Osteoblast (primary cell): ENCODE measurements around the gene INSRR. TPM values are rescaled to one million over a fixed set of nuclear protein-coding genes. Genes with fewer than 3 reads are reported as not detected.

Experiments used
- DNase-seq: peaks from one replicate; pipeline ENCODE4 v3.0.0; 2011; ENCODE audit warnings: low spot score, mixed read lengths; ENCODE audit not compliant: insufficient read length; ENCODE audit errors: missing footprints
- H2AFZ ChIP-seq: 2 replicates; pipeline ENCODE4 v1.6.0; 2011; ENCODE audit warnings: mild to moderate bottlenecking, low read length
- H3K27ac ChIP-seq: 2 replicates; pipeline ENCODE4 v1.5.1; 2011; ENCODE audit warnings: mild to moderate bottlenecking, low read depth, low read length, moderate library complexity
- H3K27me3 ChIP-seq: 2 replicates; pipeline ENCODE4 v1.6.0; 2012; ENCODE audit warnings: mild to moderate bottlenecking, control low read depth, inconsistent platforms, low read length, moderate library complexity; ENCODE audit not compliant: insufficient read depth
- H3K36me3 ChIP-seq: 2 replicates; pipeline ENCODE4 v1.5.1; 2011; ENCODE audit warnings: mild to moderate bottlenecking, low read length, control low read depth, moderate library complexity; ENCODE audit not compliant: insufficient read depth
- H3K4me1 ChIP-seq: 2 replicates; pipeline ENCODE4 v1.5.1; 2011; ENCODE audit warnings: mild to moderate bottlenecking, low read length, control low read depth, moderate library complexity; ENCODE audit not compliant: insufficient read depth
- H3K4me2 ChIP-seq: 2 replicates; pipeline ENCODE4 v1.6.0; 2011; ENCODE audit warnings: mild to moderate bottlenecking, low read length; ENCODE audit not compliant: insufficient read depth
- H3K4me3 ChIP-seq: fragments of 200-600 bp; sonication (generic); 3 replicates; pipeline ENCODE4 v1.5.1; 2012; ENCODE audit warnings: mild to moderate bottlenecking, low read length, inconsistent platforms; ENCODE audit not compliant: insufficient read depth
- H3K79me2 ChIP-seq: 2 replicates; pipeline ENCODE4 v1.6.0; 2012; ENCODE audit warnings: mild to moderate bottlenecking, low read length, control low read depth, inconsistent platforms; ENCODE audit not compliant: insufficient read depth
- H3K9me3 ChIP-seq: 2 replicates; pipeline ENCODE4 v1.5.1; 2011; ENCODE audit warnings: low read depth, low read length, control low read depth
- H4K20me1 ChIP-seq: 2 replicates; pipeline ENCODE4 v1.6.0; 2012; ENCODE audit warnings: mild to moderate bottlenecking, low read length, control low read depth; ENCODE audit not compliant: insufficient read depth
- total RNA-seq: library from RNA; depleted of rRNA; stranded (reverse); fragments of >200 nt; gene quantifications from 2 replicates; pipeline ENCODE4 v1.2.3, GENCODE V29; 2012
- TF ChIP-seq, protein P1 (sequence below): IDR thresholded peaks from 2 replicates; pipeline ENCODE4 v1.5.1; 2011; ENCODE audit warnings: mild to moderate bottlenecking, low read depth, low read length, moderate library complexity; ENCODE audit errors: extremely low read depth

INSRR gene
- total RNA-seq, 1 donor: 0.36 TPM

DNA sequence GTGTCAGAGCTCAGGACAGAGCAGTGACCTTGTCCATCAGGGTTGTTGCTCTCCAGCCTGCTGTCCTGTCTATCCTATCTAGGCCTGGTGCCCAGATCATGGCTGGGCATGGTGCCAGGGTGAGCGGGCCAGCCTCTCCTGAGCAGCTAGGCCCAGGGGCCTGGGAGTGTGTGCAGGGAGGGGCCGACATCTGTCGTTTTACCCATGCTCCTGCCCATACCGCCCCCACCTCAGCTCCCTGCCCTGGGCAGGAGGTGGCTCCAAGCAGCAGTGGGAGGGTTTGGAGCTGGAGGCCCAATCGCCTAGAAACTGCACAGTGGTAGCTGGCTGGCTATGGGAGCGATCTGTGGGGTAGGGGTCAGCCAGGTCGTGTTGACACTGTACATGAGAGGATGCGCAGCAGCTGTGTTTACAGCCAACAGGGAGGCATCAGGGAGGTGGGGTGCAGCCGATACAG lies 6.5 kb downstream of the INSRR start:
- TF ChIP-seq, protein P1, sequence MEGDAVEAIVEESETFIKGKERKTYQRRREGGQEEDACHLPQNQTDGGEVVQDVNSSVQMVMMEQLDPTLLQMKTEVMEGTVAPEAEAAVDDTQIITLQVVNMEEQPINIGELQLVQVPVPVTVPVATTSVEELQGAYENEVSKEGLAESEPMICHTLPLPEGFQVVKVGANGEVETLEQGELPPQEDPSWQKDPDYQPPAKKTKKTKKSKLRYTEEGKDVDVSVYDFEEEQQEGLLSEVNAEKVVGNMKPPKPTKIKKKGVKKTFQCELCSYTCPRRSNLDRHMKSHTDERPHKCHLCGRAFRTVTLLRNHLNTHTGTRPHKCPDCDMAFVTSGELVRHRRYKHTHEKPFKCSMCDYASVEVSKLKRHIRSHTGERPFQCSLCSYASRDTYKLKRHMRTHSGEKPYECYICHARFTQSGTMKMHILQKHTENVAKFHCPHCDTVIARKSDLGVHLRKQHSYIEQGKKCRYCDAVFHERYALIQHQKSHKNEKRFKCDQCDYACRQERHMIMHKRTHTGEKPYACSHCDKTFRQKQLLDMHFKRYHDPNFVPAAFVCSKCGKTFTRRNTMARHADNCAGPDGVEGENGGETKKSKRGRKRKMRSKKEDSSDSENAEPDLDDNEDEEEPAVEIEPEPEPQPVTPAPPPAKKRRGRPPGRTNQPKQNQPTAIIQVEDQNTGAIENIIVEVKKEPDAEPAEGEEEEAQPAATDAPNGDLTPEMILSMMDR: no peak

DNA sequence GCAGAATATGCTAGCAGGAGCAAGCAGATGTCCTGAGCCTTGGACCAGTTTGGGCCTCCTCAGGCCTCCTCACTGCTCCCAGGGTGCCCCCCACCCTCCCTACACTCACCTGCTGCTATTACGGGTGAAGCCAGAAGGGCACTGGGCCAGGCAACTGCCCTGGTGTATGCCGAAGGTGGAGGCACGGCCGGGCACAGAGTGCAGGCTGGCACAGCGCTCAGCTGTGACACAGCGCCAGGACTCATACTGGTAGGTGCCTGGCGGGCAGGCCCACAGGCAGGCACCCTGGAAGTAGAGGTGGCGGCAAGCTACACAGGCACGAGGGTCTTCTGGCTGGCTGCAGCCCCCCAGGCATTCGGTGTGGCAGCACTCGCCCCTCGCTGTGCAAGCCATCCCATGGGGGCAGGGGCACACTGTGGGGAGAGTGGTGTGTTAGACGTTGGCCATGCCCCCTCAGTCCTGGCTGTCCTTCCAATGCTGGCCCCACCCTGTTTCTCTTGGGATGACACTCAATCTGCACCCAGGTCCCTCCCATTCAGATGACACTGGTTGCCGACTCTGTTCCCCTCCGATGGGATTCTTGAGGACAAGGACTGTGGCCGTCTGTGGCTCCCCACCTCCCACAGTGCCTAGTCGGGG lies 7.0 kb downstream of the INSRR start:
- TF ChIP-seq, protein P1: no peak
- H3K9me3 ChIP-seq: no peaks in the 10 kb centered on the region
- H3K4me3 ChIP-seq: no peak overlapping the region
- peak; percentile 79 for DNase-seq
- H3K27ac ChIP-seq: no peak overlapping the region
- peaks cover 31% of the 10 kb centered on the region for H3K27me3 ChIP-seq
- no peak overlapping the region for H2AFZ ChIP-seq
- no peak overlapping the region for H3K4me2 ChIP-seq
- no peaks in the 10 kb centered on the region for H4K20me1 ChIP-seq
- H3K79me2 ChIP-seq: no peaks in the 10 kb centered on the region
- H3K4me1 ChIP-seq: no peaks in the 10 kb centered on the region
- no peaks in the 10 kb centered on the region for H3K36me3 ChIP-seq

More for the DNA sequence above, 6.5 kb downstream of the INSRR start:
- peak; percentile 84 for DNase-seq
- Histone ChIP-seq H3K4me3 (no peak overlapping the region), H2AFZ (no peak overlapping the region), H3K79me2 (no peaks in the 10 kb centered on the region), H4K20me1 (no peaks in the 10 kb centered on the region), H3K9me3 (no peaks in the 10 kb centered on the region), H3K27ac (no peak overlapping the region), H3K4me2 (no peak overlapping the region), H3K4me1 (no peaks in the 10 kb centered on the region), H3K27me3 (peaks cover 29% of the 10 kb centered on the region), H3K36me3 (no peaks in the 10 kb centered on the region)

DNA sequence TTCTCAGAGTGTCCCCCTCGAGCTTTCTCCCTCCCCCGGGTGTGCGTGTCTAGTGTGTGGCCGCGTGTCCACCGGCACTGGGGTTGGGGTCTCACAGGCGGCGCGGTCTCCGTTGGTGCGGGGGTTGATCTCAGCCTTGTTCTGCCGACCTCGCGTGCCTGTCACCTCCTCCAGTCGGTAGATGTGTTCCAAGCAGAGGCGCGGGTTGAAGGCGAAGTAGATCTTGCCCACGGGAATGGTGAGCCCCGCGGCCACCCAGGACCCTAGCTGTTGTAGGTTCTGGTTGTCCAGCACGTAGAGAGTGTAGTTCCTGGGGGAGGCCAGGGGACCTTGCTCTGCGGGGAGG lies 9.8 kb downstream of the INSRR start:
- Histone ChIP-seq H3K79me2 (no peaks in the 10 kb centered on the region), H3K27ac (no peak overlapping the region), H3K4me2 (no peak overlapping the region), H3K4me1 (no peaks in the 10 kb centered on the region), H3K9me3 (no peaks in the 10 kb centered on the region), H3K27me3 (peaks cover 45% of the 10 kb centered on the region), H3K4me3 (no peak overlapping the region), H3K36me3 (no peaks in the 10 kb centered on the region), H4K20me1 (no peaks in the 10 kb centered on the region), H2AFZ (no peak overlapping the region)
- TF ChIP-seq, protein P1: no peak
- peak; percentile 54 for DNase-seq

DNA sequence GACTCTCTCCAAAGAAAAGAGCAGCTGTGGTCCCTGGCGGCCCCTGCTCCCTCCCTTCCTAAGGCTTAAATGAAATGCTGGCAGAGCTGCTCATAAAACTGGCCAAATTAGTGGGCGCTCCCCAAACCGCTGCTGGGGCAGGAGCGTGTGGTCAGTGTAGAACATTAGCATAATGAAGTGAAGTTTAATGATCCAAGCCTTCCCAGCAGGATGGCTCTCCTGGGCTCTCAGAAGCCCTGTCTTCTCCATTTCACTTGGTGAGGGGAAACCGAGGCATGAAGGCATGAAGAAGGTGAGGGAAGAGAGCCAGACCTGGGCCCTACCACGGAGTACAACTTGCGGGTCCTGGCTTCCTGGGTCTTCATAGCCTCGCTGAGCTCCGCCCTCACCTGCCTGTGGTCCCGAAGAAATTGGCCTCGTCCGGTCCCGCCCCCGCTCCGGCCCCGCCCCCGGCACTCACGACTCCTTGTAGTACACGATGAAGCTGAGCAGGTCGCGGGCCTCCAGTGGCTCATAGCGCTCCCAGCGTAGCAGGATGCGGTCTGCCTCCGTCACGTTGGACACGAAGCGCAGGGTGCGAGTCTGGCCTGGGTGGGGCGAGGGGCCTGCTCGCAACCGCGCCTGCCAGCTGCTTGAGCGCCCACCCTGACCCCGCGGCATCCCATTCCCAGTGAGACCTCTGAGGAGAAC lies 10.3 kb downstream of the INSRR start:
- H3K4me1 ChIP-seq: no peaks in the 10 kb centered on the region
- TF ChIP-seq, protein P1: no peak
- H3K27me3 ChIP-seq: peaks cover 48% of the 10 kb centered on the region
- no peak overlapping the region for H2AFZ ChIP-seq
- H3K79me2 ChIP-seq: no peaks in the 10 kb centered on the region
- H4K20me1 ChIP-seq: no peaks in the 10 kb centered on the region
- DNase-seq: peak; percentile 81
- no peak overlapping the region for H3K27ac ChIP-seq
- no peaks in the 10 kb centered on the region for H3K9me3 ChIP-seq
- H3K36me3 ChIP-seq: no peaks in the 10 kb centered on the region
- no peak overlapping the region for H3K4me3 ChIP-seq
- H3K4me2 ChIP-seq: no peak overlapping the region
